Sigmoid colon (tissue), 7 donors: ENCODE results near the gene RPS14. TPM values are rescaled to one million over a fixed set of nuclear protein-coding genes. Genes with fewer than 3 reads are reported as not detected.

Experiments
- DNase-seq: peaks from one replicate; pipeline ENCODE4 v3.0.0-alpha.2; 2019
- H3K27ac ChIP-seq, 4 donors: fragments of 200-600 bp; sonication (generic); one replicate each; pipeline ENCODE4 v1.5.1; 2016 to 2019; ENCODE audit warnings: mild to moderate bottlenecking in 1 of 4
- H3K27me3 ChIP-seq, 3 donors: fragments of 200-600 bp; sonication (generic); one replicate each; pipeline ENCODE4 v1.5.1; 2019; ENCODE audit warnings: mild to moderate bottlenecking in 1 of 3
- H3K36me3 ChIP-seq, 4 donors: fragments of 200-600 bp; sonication (generic); one replicate each; pipeline ENCODE4 v1.5.1; 2016 to 2019
- H3K4me1 ChIP-seq, 4 donors: fragments of 200-600 bp; sonication (generic); one replicate each; pipeline ENCODE4 v1.5.1; 2017 to 2019
- H3K4me3 ChIP-seq, 4 donors: fragments of 200-600 bp; sonication (generic); one replicate each; pipeline ENCODE4 v1.5.1; 2017 to 2019; ENCODE audit warnings: mild to moderate bottlenecking in 2 of 4, moderate library complexity in 1 of 4
- H3K9me3 ChIP-seq, 4 donors: fragments of 200-600 bp in 3 of 4; sonication (generic) in 3 of 4; one replicate each; pipeline versions ENCODE4 v1.5.1 to v1.6.1; 2013 to 2019
- CTCF ChIP-seq, 4 experiments: fragments of 450-650 bp in 3 of 4; fragments of 200-600 bp in 1 of 4; IDR thresholded peaks; one replicate each; pipeline ENCODE4 v1.5.1; 2016 to 2019; ENCODE audit warnings: antibody characterized with exemption in 4 of 4, mild to moderate bottlenecking in 3 of 4, moderate library complexity in 2 of 4
- EP300 ChIP-seq, 4 donors: sonication (generic); formaldehyde crosslinking; IDR thresholded peaks; one replicate each; pipeline ENCODE4 v1.6.1; 2017; ENCODE audit warnings: antibody characterized with exemption in 4 of 4
- POLR2A ChIP-seq, 2 donors: fragments of 450-650 bp; IDR thresholded peaks; one replicate each; pipeline ENCODE4 v1.6.1; 2016; ENCODE audit warnings: antibody characterized with exemption in 2 of 2, mild to moderate bottlenecking in 2 of 2, moderate library complexity in 2 of 2
- POLR2AphosphoS5 ChIP-seq, 4 donors: sonication (generic); formaldehyde crosslinking; IDR thresholded peaks; one replicate each; pipeline ENCODE4 v1.6.1; 2017; ENCODE audit warnings: antibody characterized with exemption in 4 of 4
- WGBS, 2 donors: extraction: QIAGEN DNeasy Blood & Tissue Kit; methylation state at CpG; one replicate each; pipeline ENCODE4 v1.1.7; 2013; 5-methylcytosine and 5-hydroxymethylcytosine counted together
- intact Hi-C: fragments of 100-400 bp; cut with DNase I; formaldehyde crosslinking; loops from one replicate; pipeline ENCODE4 v1.15.1; 2023
- polyA plus RNA-seq, 3 donors: library from polyadenylated mRNA; stranded (reverse); fragments of 200-250 nt; gene quantifications; one replicate each; pipeline ENCODE4 v1.2.3, GENCODE V29; 2013
- total RNA-seq, 4 donors: library from RNA; depleted of rRNA; stranded (reverse); fragments of >200 nt; gene quantifications; one replicate each; pipeline ENCODE4 v1.1.0, GENCODE V29; 2016
- donor health status: healthy with polysubstance abuse.
- donor health status: Bipolar disorder and iron deficiency.
- donor health status: healthy.

Gene RPS14
- total and polyA plus RNA-seq, 7 donors: 3,111 to 7,878 (median 5,290) TPM

GRCh38 chr5:150438873-150439546 lies 10.5 kb downstream of the RPS14 start:
- TF ChIP-seq POLR2A (IDR thresholded peaks at IDR 0.05) (no peak), CTCF (IDR thresholded peaks at IDR 0.05) (peak in 1 of 4 experiments; percentile 41), POLR2AphosphoS5 (IDR thresholded peaks at IDR 0.05) (no peak), EP300 (IDR thresholded peaks at IDR 0.05) (no peak)
- intact Hi-C loops: loop anchor here (5.0 to 10.0 kb wide), 2 partner anchors 224 to 282 kb away; partner anchors contain the start of gene PDGFRB
- no peak for DNase-seq
- Histone ChIP-seq H3K27me3 (no peaks in the 10 kb centered on the region), H3K4me1 (peaks cover 0 to 17% (median 11%) of the 10 kb centered on the region in 4 donors), H3K27ac (no peak overlapping the region), H3K36me3 (peaks cover 3 to 19% (median 9%) of the 10 kb centered on the region in 4 donors), H3K4me3 (no peak overlapping the region), H3K9me3 (no peaks in the 10 kb centered on the region)
- 66% methylated on average over 4 of the region's 4 CpGs for WGBS, 2 donors

GRCh38 chr5:150436141-150436680 lies 13.3 kb downstream of the RPS14 start:
- peak; percentile 94 for DNase-seq
- intact Hi-C loops: loop anchor here (5.0 to 10.0 kb wide), 2 partner anchors 221 to 279 kb away; partner anchors contain the start of gene PDGFRB
- H3K4me1 ChIP-seq: peaks cover 0 to 7% (median 0%) of the 10 kb centered on the region in 4 donors
- no peaks in the 10 kb centered on the region for H3K27me3 ChIP-seq
- no peak overlapping the region for H3K4me3 ChIP-seq
- H3K27ac ChIP-seq: no peak overlapping the region
- H3K9me3 ChIP-seq: no peaks in the 10 kb centered on the region
- WGBS, 2 donors: 12 to 21% methylated on average over 13 of the region's 13 CpGs
- H3K36me3 ChIP-seq: no peaks in the 10 kb centered on the region
- TF ChIP-seq POLR2AphosphoS5 (IDR thresholded peaks at IDR 0.05) (no peak), CTCF (IDR thresholded peaks at IDR 0.05) (peak; percentile 70 to 86 (median 79)), EP300 (IDR thresholded peaks at IDR 0.05) (no peak), POLR2A (IDR thresholded peaks at IDR 0.05) (no peak)

- Histone ChIP-seq H3K36me3 (no peaks in the 10 kb centered on the region), H3K9me3 (no peaks in the 10 kb centered on the region), H3K27me3 (no peaks in the 10 kb centered on the region), H3K4me3 (no peak overlapping the region), H3K27ac (no peak overlapping the region), H3K4me1 (peaks cover 0 to 7% (median 0%) of the 10 kb centered on the region in 4 donors)
- 77 to 81% methylated on average over 6 of the region's 6 CpGs for WGBS, 2 donors
- DNase-seq: no peak
- intact Hi-C loops: loop anchor here (10.0 kb wide), 1 partner anchor 220 kb away; no protein-coding TSS in a partner anchor
- TF ChIP-seq EP300 (IDR thresholded peaks at IDR 0.05) (no peak), POLR2AphosphoS5 (IDR thresholded peaks at IDR 0.05) (no peak), CTCF (IDR thresholded peaks at IDR 0.05) (no peak), POLR2A (IDR thresholded peaks at IDR 0.05) (no peak)
These were observed 15.1 kb downstream of the RPS14 start for GRCh38 chr5:150434464-150434863.

- Histone ChIP-seq H3K27me3 (no peaks in the 10 kb centered on the region), H3K27ac (no peak overlapping the region), H3K4me1 (peaks cover 0 to 7% (median 2%) of the 10 kb centered on the region in 4 donors), H3K4me3 (no peak overlapping the region), H3K36me3 (no peaks in the 10 kb centered on the region), H3K9me3 (no peaks in the 10 kb centered on the region)
- 59 to 63% methylated on average over 4 of the region's 4 CpGs for WGBS, 2 donors
- intact Hi-C loops: loop anchor here (10.0 kb wide), 1 partner anchor 217 kb away; no protein-coding TSS in a partner anchor
- TF ChIP-seq EP300 (IDR thresholded peaks at IDR 0.05): no peak
- no peak for TF ChIP-seq CTCF (IDR thresholded peaks at IDR 0.05)
- no peak for TF ChIP-seq POLR2A (IDR thresholded peaks at IDR 0.05)
- no peak for TF ChIP-seq POLR2AphosphoS5 (IDR thresholded peaks at IDR 0.05)
- DNase-seq: no peak
These were observed 18.0 kb downstream of the RPS14 start for GRCh38 chr5:150431574-150431973.
